ENCODE results near the gene TAF7.
"Not testable (repeated sequence)": the region's sequence is repeated elsewhere in the genome, so short reads cannot be mapped to it uniquely, and the experiment has no call there.

Gene TAF7
- 123 to 203 (median 128) reads per million in 3 experiments for total RNA-seq

- peak; percentile 90 for DNase-seq
These were observed at the start of gene TAF7 for GRCh38 chr5:141320225-141321169. Gene TAF7, minus strand, starts transcription at chr5:141320784. Its CDS starts 740 bp downstream, at chr5:141320044.

DNA sequence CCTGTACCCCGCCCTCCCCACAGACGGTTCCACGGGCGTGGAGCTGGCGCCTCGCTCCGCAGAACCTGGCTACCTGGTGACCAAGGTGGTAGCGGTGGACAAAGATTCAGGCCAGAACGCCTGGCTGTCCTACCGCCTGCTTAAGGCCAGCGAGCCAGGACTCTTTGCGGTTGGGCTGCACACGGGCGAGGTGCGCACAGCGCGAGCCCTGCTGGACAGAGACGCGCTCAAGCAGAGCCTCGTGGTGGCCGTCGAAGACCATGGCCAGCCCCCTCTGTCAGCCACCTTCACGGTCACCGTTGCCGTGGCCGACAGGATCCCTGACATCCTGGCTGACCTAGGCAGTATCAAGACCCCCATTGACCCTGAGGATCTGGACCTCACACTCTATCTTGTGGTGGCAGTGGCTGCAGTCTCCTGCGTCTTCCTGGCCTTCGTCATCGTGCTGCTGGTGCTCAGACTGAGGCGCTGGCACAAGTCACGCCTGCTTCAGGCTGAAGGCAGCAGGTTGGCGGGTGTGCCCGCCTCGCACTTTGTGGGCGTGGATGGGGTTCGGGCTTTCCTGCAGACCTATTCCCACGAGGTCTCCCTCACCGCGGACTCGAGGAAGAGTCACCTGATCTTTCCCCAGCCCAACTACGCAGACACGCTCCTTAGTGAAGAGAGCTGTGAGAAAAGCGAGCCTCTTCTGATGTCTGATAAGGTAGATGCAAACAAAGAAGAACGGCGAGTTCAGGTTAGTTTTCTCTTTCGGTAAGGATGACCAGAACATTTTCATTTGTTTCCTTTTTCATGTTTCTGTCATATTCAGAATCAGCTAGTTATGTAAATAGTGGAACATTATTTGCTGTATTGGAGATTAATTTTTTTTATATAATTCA is 45.7 kb upstream of the TAF7 start:
- DNase-seq = no peak

- DNase-seq = no peak
These were observed 43.5 kb upstream of the TAF7 start, which contains the start of gene PCDHGA5 for GRCh38 chr5:141363952-141364660. Gene PCDHGA5, plus strand, starts transcription at chr5:141364162. Its CDS starts 169 bp downstream, at chr5:141364331.

DNA sequence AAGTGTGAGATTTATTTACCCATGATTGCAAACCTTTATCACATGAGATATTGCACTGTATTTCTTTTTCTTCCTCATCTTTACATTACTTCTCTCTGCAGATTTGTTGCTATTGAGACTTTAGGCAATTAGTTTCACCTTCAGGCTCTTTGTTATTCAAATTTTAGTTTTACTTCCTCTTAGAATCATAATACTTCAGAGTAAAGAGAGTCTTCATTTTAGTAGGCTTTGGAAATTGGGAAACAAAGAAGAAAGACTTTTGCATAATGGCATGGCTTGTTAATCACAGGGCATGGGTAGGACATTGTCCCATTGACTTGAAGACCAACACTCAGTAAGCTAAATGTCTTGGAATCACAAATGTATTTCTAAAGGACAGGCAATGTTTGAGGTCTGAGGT is 42.1 kb upstream of the TAF7 start:
- DNase-seq = no peak

DNA sequence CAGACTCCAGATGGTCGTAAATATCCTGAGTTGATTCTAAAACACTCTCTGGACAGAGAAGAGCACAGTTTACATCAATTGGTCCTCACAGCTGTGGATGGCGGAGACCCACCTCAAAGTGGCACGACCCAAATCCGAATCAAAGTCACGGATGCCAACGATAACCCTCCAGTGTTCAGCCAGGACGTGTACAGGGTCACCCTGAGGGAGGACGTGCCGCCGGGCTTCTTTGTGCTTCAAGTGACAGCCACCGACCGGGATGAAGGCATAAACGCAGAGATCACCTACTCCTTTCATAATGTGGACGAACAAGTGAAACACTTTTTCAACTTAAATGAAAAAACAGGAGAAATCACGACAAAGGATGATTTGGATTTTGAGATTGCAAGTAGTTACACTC is 40.1 kb upstream of the TAF7 start:
- DNase-seq = no peak

GRCh38 chr5:141359790-141360426 is 39.3 kb upstream of the TAF7 start, which contains the start of gene PCDHGB2:
Gene PCDHGB2, plus strand, starts transcription at chr5:141359994. Its CDS starts 142 bp downstream, at chr5:141360136.
- DNase-seq = no peak

GRCh38 chr5:141356950-141357349 is 36.4 kb upstream of the TAF7 start:
- no peak for DNase-seq

- DNase-seq = no peak
These were observed 35.5 kb upstream of the TAF7 start for GRCh38 chr5:141356133-141356532.

DNA sequence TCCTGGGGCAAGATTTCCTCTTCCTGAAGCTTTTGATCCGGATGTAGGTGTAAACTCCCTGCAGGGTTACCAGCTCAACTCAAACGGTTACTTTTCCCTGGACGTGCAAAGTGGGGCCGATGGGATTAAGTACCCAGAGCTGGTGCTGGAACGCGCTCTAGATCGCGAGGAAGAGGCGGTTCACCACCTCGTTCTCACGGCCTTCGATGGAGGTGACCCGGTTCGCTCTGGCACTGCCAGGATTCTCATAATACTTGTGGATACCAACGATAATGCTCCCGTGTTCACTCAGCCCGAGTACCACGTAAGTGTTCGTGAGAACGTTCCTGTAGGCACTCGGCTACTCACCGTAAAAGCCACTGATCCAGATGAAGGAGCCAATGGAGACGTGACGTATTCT is 35.1 kb upstream of the TAF7 start:
- DNase-seq = no peak

DNA sequence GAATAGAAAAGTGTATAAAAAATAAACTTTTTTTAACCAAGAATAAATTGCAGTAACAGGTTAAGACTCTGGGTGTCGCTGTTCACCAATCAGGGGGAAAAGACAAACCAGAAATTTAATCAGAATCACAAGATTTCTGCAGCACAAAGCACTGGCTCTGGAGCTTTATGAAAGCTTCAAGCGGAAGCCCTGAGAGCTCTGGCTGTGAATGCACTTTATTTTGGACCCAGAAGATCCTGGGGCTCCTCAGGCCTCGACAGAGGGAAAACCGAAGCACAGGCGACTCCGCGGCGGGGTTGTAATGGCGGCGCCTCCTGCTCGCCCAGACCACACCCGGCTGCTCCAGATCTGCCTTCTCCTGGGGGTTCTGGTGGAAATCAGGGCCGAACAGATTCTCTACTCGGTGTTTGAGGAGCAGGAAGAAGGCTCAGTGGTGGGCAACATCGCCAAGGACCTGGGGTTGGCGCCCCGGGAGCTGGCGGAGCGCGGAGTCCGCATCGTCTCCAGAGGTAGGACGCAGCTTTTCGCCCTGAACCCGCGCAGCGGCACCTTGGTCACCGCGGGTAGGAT is 34.4 kb upstream of the TAF7 start, which contains the start of gene PCDHGA4:
Gene PCDHGA4 (plus strand): TSS at position 122 of the 570 bp plus-strand sequence. CDS start 87 bp downstream, at position 209.
- DNase-seq = no peak

DNA sequence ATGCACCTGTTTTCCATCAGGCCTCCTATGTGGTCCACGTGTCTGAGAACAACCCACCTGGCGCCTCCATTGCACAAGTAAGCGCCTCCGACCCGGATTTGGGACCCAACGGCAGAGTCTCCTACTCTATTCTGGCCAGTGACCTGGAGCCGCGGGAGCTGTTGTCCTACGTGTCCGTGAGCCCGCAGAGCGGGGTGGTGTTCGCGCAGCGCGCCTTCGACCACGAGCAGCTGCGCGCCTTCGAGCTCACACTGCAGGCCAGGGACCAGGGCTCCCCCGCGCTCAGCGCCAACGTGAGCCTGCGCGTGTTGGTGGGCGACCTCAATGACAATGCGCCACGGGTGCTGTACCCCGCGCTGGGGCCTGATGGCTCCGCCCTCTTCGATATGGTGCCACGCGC is 31.0 kb upstream of the TAF7 start:
- DNase-seq = no peak

GRCh38 chr5:141349917-141350619 is 29.5 kb upstream of the TAF7 start, which contains the start of gene PCDHGB1:
Gene PCDHGB1, plus strand, starts transcription at chr5:141350099. Its CDS starts 162 bp downstream, at chr5:141350261.
- DNase-seq = no peak

DNA sequence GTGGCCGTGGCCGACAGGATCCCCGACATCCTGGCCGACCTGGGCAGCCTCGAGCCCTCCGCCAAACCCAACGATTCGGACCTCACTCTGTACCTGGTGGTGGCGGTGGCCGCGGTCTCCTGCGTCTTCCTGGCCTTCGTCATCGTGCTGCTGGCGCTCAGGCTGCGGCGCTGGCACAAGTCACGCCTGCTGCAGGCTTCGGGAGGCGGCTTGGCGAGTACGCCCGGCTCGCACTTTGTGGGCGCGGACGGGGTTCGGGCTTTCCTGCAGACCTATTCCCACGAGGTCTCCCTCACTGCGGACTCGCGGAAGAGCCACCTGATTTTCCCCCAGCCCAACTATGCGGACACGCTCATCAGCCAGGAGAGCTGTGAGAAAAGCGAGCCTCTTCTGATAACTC is 25.4 kb upstream of the TAF7 start:
- not testable (repeated sequence) for DNase-seq

DNA sequence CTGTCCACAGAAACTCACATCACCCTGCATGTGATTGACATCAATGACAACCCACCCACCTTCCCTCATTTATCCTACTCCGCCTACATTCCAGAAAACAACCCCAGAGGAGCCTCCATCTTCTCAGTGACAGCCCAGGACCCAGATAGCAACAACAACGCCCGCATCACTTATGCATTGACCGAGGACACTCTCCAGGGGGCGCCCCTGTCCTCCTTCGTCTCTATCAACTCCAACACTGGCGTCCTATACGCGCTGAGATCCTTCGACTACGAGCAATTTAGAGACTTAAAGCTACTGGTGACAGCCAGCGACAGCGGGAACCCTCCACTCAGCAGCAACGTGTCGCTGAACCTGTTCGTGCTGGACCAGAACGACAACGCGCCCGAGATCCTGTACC is 24.7 kb upstream of the TAF7 start:
- no peak for DNase-seq

- no peak for DNase-seq
These were observed 23.4 kb upstream of the TAF7 start for GRCh38 chr5:141343953-141344463.

DNA sequence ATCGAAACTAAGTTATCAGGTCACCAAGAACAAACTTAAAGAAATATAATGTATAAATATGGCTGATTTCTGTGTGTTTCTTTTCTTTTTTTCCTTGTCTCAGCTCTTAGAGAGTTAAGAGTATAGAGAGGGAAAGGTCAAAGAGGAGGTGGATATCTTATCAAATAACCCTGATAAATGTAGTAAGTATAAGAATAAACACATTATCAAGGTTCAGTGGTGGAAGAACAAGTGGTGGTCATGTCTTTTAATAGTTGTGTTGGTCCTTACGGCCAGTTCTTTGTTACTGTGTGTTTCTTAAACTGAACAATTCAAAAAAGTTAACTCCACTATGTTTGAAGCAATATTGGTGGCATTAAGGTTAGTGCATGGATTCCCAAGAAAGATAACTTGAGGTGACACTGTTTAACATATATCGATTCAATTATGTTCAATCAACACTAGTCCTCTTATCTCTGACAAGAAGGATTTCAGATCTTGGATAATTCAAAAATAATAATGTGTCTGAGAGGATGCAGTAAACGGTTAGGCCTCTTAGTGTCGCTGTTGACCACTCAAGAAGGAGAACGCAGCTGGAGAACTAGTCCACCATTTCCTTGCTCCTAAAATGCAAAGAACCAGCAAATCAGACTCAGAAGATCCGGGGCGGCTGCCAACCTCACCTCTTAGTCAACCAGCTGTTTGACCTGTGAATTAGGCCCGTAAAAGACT is 22.8 kb upstream of the TAF7 start, which contains the start of gene PCDHGA3:
Gene PCDHGA3 (plus strand): TSS at position 588 of the 711 bp plus-strand sequence. CDS start 205 bp downstream, outside the sequence.
- DNase-seq = no peak

DNA sequence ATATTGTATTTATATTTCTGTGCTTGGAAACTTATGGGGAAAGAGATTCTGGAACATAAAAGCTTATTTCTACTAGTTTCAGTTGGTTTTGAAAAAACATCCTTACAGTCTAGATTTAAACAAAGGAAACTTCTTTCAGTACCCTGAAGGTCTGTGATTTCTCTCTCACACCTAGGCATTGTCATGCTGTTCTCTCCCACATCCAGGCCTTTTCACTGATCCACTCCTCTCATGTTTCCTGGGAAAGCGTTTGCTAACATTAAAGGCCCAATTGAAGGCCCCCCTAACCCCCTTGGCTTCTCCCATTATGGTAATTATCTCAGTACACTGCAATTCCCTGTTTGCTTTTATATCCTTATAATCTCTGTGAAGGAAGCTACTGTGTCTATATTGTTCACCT is 22.2 kb upstream of the TAF7 start:
- DNase-seq = no peak

- not testable (repeated sequence) for DNase-seq
These were observed 20.3 kb upstream of the TAF7 start for GRCh38 chr5:141340781-141341354.

Data from central memory CD4-positive, alpha-beta T cell (primary cell).